ENCODE measurements around the gene SMCO4.

DNA sequence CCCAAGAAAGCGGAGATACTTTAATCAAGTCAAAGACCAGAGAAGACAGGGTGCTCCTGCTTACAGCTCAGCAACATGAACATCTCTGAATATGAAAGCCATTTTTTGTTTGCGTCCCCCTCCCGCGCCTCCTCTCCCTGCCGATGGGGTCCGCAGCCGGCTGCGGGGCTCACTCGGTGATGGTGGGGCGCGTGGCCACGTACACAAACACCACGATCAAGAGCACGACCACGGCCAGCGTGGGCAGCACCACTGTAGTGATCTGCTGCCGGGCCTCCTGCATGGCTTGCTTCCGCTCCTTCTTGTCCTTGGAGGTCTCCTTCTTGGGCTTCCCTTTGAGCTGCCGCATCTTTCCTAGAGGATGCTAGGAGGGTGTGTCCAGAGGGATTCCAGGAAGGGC, 64.3 kb downstream of the SMCO4 start:
- no peak for TF ChIP-seq EZH2phosphoT487 (IDR thresholded peaks at IDR 0.05)
- TF ChIP-seq CTCF (IDR thresholded peaks at IDR 0.05): no peak
- no peak for TF ChIP-seq EZH2 (IDR thresholded peaks at IDR 0.05)
